NCI-H2171 treated with DMSO at 0.1 percent for 48 hours (cell line): ENCODE results near the gene IL15RA.

ENCODE experiments used
- DNase-seq: peaks from one replicate; lab custom pipeline; 2025; lab: John Stamatoyannopoulos, UW

Gene IL15RA

GRCh38 chr10:5977471-5978229, at the start of gene IL15RA:
TSS of gene IL15RA (minus strand) at chr10:5977543. CDS start at chr10:5977492, 51 bp downstream.
- peak; percentile 18 for DNase-seq

GRCh38 chr10:6025683-6026255, 48.4 kb upstream of the IL15RA start:
- DNase-seq = no peak

GRCh38 chr10:6024334-6024682, 47.0 kb upstream of the IL15RA start:
- no peak for DNase-seq

GRCh38 chr10:6023661-6024333, 46.5 kb upstream of the IL15RA start:
- DNase-seq = no peak

- DNase-seq = no peak
Observed at GRCh38 chr10:6022660-6023059, 45.3 kb upstream of the IL15RA start.

- no peak for DNase-seq
Observed at GRCh38 chr10:6020826-6021225, 43.5 kb upstream of the IL15RA start.

GRCh38 chr10:6019796-6020195, 42.5 kb upstream of the IL15RA start:
- no peak for DNase-seq

GRCh38 chr10:6019010-6019782, 41.9 kb upstream of the IL15RA start:
- DNase-seq = no peak

- DNase-seq = no peak
Observed at GRCh38 chr10:6018422-6018821, 41.1 kb upstream of the IL15RA start.

GRCh38 chr10:6017781-6018354, 40.5 kb upstream of the IL15RA start:
- DNase-seq = no peak

- peak; percentile 25 for DNase-seq
Observed at GRCh38 chr10:6014241-6014761, 37.0 kb upstream of the IL15RA start.

- DNase-seq = no peak
Observed at GRCh38 chr10:6013413-6014192, 36.3 kb upstream of the IL15RA start.

GRCh38 chr10:6012121-6012905, 35.0 kb upstream of the IL15RA start:
- no peak for DNase-seq

- DNase-seq = no peak
Observed at GRCh38 chr10:6011558-6011957, 34.2 kb upstream of the IL15RA start.

GRCh38 chr10:6010569-6010968, 33.2 kb upstream of the IL15RA start:
- no peak for DNase-seq

- no peak for DNase-seq
Observed at GRCh38 chr10:6009961-6010360, 32.6 kb upstream of the IL15RA start.

- DNase-seq = no peak
Observed at GRCh38 chr10:6009150-6009549, 31.8 kb upstream of the IL15RA start.

GRCh38 chr10:6008497-6009142, 31.3 kb upstream of the IL15RA start:
- no peak for DNase-seq

- DNase-seq = no peak
Observed at GRCh38 chr10:6006991-6007390, 29.6 kb upstream of the IL15RA start.

GRCh38 chr10:6006546-6006945, 29.2 kb upstream of the IL15RA start:
- DNase-seq = no peak
